Tibial nerve (tissue), 4 donors: Measurements from ENCODE around the gene PLXNA1.

ENCODE experiments used
- CTCF ChIP-seq, 5 experiments: fragments of 200-600 bp in 3 of 5; fragments of 450-650 bp in 2 of 5; sonication (generic) in 3 of 5; IDR thresholded peaks; one replicate each; pipeline ENCODE4 v1.5.1; 2016 to 2019; ENCODE audit warnings: antibody characterized with exemption in 5 of 5, mild to moderate bottlenecking in 3 of 5, moderate library complexity in 2 of 5
- EP300 ChIP-seq, 2 donors: sonication (generic); formaldehyde crosslinking; IDR thresholded peaks; one replicate each; pipeline ENCODE4 v1.6.1; 2017; ENCODE audit warnings: antibody characterized with exemption in 2 of 2, mild to moderate bottlenecking in 1 of 2
- POLR2A ChIP-seq, 2 donors: fragments of 450-650 bp; IDR thresholded peaks; one replicate each; pipeline ENCODE4 v1.6.1; 2017; ENCODE audit warnings: antibody characterized with exemption in 2 of 2, mild to moderate bottlenecking in 2 of 2, moderate library complexity in 2 of 2

- TF ChIP-seq CTCF (IDR thresholded peaks at IDR 0.05) = no peak
- no peak for TF ChIP-seq POLR2A (IDR thresholded peaks at IDR 0.05)
- TF ChIP-seq EP300 (IDR thresholded peaks at IDR 0.05) = no peak
Measured at GRCh38 chr3:127031845-127032244, 48.9 kb downstream of the PLXNA1 start.
